HG02759 (cell line): ENCODE measurements around the gene DNASE1L1.
A peak's percentile ranks its signal among the peaks of the same experiment; 100 is the strongest.

Experiments used
- ATAC-seq: cut with Tn5 transposase; IDR thresholded peaks from one replicate; pipeline ENCODE4 v1.9.1; 2021; ENCODE audit warnings: mild to moderate bottlenecking, moderate library complexity; ENCODE audit not compliant: unreplicated experiment

The DNASE1L1 gene

DNA sequence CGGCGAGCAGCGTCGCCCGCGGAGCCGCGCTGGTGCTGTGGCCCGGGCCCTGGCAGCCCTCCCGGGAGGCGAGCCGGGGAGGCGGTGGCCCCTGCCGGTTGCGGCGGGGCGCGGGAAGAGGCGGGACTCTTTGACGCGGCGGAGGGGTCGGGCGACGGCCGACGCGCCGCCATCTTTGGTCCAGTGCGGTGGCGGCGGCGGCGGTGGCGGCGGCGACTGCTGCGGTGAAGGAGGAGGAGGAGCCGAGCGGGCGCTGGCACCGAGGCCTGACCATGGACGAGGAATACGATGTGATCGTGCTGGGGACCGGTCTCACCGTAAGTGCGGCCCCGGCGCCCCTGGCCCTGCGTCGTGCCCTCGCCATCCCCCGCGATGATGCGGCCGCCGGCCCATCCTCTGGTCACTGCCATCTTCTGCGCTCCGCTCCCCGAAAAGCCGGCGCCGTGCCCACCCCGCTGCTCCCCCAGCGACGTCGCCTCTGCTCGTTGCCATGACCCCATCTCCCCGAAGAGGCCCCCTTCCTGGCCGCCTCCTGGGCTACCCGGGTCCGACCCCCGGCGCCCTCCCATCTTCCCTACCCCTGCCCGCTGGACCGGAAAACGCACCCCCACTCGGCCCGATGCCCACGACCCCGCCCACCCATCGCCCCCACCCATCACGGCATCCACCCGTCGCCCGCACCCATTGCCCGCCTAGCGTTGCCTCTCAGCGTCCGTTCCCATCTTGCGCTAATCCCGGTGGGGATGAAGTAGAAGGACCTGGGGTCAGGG, 28.1 kb upstream of the DNASE1L1 start, which contains the start of gene GDI1:
TSS of gene GDI1 (plus strand) at position 172 of the 770 bp plus-strand sequence. CDS start at position 273, 101 bp downstream.
- peak; percentile 64 for ATAC-seq

DNA sequence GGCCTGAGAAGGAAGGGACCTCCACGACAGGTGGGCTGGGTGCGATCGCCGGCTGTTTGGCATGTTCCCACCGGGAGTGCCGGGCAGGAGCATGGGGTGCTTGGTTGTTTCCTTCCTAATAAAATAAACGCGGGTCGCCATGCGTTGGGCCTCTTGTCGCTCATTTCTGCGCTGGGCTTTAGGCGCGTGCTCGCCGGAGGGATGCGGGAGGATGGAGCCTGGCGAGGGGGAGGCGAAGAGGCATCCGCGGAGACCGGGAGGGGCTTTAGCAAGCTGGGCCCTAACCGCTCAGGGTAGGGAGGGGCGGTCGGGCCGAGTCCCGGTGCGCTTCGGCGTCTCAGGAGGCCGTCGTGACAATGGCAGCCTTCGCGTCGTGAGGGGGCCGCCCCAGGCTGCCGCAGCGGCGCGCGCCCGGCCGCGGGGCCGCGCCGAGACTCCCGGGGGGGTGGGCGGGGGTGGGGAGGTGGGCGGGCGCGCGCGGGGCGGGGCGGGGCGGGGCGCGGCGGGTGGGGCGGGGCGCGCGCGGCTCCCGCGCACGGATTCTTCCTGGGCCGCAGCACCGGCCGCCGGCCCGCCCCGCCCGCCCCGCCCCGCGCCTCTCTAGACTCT, 27.4 kb upstream of the DNASE1L1 start:
- peak; percentile 51 for ATAC-seq

DNA sequence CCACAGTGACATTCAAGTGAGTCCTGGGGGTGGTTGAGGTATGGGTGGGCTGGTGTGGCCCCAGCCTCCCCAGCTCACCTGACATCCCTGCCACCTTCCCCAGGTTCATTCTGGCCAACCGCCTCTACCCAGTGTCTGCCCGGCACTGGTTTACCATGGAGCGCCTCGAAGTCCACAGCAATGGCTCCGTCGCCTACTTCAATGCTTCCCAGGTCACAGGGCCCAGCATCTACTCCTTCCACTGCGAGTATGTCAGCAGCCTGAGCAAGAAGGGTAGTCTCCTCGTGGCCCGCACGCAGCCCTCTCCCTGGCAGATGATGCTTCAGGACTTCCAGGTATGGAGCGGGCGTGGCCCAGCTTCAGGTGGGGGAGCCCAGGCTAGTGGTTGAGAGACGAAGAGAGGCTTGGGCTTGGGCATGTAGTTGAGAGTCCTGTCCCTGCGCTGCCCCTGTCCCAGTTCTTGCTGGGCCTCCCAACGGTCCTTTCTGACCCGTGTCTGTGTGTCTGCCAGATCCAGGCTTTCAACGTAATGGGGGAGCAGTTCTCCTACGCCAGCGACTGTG, 26.2 kb upstream of the DNASE1L1 start:
- no peak for ATAC-seq

DNA sequence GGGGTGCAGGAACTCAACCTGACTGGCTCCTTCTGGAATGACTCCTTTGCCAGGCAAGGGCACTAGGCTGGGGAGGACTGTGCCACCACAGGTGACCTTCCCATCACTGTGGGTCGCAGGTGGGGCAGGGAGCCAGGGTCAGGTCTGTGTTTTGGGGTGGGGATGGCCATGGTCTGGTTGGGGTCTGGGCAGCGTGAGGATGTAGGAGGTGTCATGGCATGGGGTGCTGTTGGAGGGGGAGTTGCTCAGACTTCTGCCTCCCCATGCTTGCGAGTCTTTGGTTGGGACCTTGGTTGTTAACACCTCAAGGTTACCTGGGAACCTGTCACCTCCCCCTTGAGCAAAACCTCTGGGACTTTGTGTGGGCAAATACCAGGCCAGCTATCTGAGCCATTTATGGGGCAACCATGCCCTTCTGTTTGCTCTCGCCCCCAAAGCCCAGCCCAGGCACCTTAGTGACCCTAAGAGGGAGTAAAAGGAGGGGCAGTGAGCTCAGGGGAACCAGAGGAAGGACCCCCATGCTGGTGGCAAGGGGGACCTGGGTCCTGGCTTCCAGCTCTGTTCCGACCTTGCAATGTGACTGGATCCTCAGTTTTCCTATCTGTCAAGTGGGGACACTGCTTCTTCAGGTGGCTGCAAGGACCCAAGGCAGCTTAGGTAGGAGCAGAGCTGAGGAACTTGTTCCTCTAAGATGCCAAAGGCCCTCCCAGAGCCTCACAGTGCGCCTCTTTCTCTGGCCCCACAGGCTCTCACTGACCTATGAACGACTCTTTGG, 25.5 kb upstream of the DNASE1L1 start:
- ATAC-seq = no peak

DNA sequence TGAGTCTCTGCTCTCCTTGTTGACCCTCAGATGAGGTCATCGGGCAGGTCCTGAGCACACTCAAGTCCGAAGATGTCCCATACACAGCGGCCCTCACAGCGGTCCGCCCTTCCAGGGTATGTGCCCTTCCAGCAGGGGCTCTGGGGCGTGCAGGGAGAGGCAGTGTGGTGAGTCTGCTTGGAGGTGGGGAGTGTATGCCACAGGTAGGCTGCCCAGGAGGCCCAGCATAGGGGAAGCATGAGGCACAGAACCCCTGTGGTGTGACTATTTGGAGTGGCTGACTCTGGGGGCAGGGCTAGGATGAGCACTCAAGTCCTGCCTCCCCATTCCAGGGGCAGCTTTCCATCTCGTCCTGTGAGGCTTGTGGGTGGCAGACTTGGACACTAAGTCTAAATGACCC, 24.6 kb upstream of the DNASE1L1 start:
- no peak for ATAC-seq

DNA sequence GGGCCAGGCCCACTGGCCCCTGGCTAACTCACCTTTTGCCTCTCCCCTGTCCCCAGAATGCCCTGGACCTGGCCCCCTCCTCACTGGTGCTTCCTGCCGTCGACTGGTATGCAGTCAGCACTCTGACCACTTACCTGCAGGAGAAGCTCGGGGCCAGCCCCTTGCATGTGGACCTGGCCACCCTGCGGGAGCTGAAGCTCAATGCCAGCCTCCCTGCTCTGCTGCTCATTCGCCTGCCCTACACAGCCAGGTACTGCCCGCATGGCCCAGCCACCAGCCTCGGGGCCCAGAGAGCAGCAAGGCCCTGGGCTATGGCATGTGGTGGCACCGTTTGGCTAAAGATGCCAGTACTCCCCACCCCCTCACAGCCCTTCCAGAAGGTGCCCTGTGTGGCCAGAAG, 23.2 kb upstream of the DNASE1L1 start:
- no peak for ATAC-seq

DNA sequence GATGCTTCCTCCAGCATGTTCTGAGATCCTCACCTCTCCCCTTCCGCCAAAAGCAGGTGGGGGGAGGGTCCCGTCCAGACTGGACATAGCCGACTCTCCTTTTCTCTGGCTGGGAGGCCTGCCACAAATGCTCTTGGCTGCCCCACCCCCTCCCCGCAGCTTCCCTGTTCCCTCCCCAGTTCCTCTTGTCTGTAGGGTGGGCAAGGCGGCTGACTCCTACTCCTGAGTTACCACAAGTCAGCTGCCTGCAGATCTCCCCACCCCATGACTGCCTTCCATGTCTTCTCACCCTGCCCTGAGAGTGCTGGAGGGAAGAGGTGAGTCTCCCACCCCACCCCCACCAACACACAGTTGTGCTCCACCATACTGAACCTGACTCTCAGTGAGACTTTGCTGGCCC, 22.3 kb upstream of the DNASE1L1 start:
- no peak for ATAC-seq

DNA sequence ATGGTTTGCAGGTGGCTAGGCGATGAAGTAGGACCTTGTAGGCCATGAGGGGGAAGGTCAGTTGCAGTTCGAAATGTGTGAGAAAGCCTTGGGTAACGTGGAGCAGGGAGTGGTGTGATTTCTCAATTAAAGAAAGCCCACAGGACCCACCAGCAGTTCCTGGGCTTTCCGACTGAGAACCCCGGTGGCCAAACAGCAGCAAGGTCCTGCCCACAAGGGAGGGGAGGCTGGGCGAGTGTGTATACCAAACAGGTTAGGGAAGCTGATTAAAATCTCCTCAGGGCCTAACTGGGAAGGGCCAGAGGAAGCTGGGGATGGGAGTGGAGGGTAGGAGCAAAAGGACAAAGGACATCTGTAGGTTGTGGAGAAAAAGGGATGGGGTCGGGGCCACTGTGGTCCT, 21.9 kb upstream of the DNASE1L1 start:
- ATAC-seq = no peak

DNA sequence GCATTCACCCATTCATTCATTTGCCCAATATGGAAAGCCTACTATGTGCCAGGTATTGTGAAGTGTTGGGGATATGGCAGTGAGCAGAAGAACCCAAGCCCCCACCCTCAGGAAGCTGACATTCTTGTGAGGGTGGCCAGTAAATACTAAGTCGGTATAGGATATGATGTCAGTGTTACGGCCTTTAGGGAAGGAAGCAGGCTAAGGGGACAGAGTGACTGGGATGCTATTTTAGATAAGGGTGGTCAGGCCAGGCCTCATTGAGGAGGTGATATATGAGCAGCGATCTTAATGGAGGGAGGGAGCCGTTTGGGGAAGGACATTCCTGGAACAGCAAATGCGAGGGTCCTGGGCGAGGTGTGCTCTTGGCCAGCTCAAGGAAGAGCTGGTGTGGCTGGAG, 21.4 kb upstream of the DNASE1L1 start:
- no peak for ATAC-seq

DNA sequence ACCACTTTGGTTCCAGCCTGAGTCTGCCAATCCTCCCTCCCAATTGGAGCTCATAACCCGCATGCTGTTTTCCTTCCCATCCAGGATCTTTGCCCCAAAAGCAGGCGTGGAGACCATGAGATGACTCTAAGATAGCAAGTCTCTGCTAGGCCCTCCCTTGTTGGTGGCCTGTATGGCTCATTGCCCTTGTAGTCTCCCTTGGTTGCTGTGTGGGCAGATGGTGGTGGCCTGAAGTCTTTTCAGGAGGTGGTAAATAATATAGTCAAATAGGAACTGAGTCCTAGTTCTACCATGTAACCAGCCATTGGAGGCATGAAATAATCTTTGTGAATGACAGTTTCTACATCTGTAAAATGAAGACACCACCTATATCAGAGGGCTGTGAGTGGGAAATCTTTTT, 20.7 kb upstream of the DNASE1L1 start:
- ATAC-seq = no peak

DNA sequence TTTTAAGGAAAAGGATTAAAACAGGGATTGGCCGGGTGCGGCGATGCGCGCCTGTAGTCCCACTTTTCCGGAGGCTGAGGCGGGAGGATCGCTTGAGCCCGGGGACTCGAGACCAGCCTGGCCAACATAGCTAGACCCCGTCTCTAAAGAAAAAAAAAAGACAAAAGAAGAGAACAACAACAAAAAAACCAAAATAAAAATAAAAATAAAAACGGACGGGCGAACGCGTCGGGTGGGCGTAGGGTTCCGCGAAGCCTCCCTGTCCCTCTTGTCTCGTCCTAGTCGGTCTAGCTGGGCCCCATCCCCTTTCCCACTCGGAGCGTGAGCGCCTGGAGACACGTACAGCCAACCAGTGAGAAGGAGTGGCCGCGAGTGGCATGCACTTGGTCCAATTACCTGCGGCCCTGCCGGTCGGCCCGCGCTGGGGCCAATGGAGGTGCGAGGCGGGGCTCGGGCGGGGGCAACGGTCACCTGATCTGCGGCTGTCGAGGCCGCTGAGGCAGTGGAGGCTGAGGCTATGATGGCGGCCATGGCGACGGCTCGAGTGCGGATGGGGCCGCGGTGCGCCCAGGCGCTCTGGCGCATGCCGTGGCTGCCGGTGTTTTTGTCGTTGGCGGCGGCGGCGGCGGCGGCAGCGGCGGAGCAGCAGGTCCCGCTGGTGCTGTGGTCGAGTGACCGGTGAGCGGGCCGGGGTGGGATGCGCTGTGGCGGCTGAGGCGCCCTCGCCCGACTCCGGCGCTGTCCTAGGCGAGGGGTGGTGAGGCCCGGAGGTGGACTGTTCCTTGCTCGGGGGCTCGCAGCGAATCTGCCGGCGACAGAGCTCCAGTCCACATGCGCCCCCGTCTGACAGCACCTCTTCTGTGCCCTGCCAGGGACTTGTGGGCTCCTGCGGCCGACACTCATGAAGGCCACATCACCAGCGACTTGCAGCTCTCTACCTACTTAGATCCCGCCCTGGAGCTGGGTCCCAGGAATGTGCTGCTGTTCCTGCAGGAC, 19.4 kb upstream of the DNASE1L1 start, which contains the start of gene ATP6AP1:
TSS of gene ATP6AP1 (plus strand) at position 502 of the 996 bp plus-strand sequence. CDS start at position 518, 16 bp downstream.
- peak; percentile 98 for ATAC-seq

DNA sequence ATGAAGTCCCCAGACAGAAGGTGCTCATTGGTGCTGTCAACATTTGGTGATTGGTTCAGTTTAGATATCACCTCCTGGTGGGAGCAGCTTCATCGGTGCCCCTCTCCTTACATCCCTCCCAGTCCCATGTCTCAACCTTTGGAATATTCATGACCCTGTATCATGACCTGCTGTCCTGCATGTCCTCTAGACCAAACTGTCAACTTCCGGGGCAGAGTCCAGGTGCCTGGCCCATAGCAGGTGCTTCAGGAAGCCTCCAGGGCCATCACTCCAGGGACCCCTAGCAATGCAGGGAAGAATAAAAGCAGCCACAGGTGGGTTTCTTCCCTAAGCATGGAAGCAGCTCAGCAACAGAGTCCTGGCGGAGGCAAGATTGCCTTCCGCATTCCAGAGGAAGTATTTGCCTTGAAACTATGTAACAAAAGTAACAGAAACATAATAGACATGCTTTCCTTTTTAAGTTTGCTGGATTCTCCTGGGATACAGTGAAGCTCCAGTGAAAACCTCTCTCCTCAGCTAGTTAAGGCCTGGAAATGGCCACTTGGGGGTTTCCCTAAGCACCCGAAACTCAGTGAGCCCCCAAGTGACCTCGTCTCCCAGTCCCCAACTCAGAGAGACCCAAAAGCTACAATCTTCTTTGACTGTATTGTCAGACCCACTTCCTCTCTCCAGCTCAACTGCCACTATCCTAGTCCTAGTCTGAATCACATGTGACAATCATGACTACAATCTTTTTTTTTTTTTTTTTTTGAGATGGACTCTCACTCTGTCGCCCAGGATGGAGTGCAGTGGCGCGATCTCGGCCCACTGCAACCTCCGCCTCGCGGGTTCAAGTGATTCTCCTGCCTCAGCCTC, 18.1 kb upstream of the DNASE1L1 start:
- no peak for ATAC-seq

DNA sequence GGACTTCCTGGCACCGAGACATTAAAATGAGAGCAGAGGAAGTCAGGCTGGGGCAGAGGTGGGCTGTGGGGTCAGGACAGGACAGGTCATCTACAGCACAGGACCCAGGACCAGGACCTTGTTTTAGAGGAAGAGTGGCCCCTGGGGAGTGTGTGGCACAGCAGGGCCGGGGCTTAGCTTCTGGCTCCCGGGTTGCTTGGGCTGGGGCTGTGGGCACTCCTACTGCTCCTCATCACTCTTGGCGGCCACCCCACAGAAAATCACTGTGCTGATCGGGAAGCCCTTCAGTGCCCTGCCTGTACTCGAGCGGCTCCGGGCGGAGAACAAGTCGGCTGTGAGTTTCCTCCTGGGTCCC, 11.3 kb upstream of the DNASE1L1 start:
- no peak for ATAC-seq

DNA sequence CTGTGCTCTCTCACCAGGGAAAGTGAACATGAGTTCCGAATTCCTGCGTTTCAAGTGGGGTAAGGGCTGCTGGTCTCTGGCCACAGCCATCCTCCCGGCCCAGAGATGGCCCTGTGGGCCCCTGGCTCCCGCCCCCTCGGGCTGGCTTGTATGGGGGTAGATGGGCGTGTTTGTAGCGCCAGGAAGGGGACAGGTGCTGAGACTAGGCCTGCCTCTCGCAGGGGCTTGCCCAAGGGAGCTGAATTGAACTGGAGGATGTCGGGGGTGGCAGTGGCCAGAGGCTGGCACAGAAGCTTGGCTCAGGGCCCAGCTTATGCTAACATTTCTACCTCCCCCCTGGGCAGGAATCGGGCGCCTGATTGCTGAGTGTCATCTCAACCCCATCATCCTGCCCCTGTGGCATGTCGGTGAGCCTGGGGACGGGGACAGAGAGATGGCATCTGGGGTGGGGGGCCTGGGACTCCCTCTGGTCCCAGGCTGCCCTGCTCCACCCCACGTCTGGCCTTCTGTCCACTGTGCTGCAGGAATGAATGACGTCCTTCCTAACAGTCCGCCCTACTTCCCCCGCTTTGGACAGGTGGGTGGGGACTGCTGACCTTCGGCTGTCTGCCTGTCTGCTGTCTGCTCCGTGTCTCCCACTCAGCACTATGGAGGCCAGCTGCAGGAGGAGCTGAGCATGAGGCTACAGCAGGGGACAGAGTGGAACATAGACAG, 10.8 kb upstream of the DNASE1L1 start:
- ATAC-seq = no peak

DNA sequence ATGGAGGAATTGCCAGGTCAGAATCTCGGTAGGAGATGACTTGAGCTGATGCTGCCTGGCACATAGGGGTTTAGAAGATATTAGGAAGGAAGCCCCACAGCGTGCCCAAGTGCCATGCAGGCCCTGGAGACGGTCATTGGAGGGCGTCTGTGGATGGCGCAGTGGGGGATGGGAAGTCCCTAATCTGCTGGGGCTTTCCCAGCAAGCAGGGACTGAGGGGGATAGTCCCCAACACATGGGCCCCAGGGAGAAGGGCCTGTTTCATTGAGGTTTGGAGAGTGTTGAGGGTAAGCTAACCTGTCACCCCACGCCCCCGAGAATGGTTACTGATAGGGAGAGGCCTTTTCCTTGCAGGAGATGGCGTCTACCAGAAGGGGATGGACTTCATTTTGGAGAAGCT, 10.1 kb upstream of the DNASE1L1 start:
- ATAC-seq = no peak

DNA sequence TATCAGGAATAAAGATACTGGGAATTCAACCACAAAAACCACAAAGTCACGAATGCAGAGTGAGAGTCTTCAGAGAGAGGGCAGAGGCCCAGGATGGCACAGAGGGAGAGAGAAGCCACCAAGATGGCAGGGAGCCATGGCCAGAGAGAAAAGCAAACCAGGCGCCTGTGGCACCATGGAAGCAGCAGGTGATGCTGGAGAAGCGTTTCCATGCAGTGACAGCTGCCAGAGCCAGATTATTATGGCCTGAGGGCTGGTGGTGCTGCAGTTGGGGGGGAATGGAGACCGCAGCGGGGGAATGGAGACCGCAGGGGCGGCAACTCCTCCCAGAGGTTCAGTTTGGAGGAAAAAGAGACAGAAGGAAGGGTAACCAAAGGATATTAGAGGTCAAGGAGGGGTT, 8.1 kb upstream of the DNASE1L1 start:
- ATAC-seq = no peak

DNA sequence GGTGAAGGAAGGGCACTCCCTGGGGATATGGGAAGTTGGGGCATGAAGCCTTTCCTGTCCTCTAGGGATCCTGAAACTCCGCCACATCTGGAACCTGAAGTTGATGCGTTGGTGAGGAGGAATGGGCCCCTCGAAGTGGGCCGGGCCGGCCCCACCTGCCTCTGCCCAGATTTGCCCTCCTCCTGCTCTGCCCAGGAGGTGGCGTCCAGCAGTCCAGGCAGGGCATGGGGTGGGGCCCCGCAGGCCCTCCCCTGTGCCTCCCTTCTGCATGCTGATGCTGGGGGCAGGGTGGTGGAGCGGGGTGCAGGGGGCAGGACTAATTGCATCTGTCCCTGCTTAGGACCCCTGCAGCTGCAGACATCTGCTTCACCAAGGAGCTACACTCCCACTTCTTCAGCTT, 4.1 kb upstream of the DNASE1L1 start:
- no peak for ATAC-seq

DNA sequence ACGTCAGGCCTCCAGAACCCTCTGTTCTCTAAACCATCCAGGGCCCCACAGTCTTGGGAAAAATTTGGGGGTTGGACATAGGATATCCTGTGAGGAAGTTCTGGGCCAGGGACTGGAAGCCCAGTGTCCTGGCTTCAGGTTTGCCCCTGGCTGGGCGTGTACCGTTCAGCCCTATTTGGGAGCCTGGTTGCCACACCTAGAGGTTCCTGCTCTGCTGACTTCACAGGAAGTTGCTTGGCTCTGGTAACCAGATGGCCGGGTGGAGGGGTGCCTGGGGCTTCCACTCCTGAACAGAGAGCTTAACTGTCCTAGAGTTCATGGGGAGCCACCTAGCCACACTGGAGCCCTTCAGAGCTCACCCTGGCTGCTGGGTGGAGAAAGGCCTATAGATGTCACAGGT, 3.4 kb upstream of the DNASE1L1 start:
- ATAC-seq = no peak

DNA sequence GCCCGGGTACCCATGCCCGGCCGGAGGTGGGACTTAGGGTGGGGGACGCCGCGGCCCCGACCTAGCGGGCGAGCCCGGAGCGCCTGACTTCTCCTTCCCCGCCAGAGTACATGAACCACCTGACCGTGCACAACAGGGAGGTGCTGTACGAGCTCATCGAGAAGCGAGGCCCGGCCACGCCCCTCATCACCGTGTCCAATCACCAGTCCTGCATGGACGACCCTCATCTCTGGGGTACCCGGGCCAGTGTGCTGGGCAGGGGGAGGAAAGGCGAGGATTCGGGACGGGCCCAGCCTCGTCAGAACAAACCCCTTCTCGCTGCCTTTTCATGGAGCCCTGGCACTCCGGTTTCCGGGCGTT, 2.9 kb upstream of the DNASE1L1 start:
- ATAC-seq = peak; percentile 55
